SK-N-DZ (cell line): ENCODE results near the gene C6orf136.
"Not testable (repeated sequence)": the region's sequence is repeated elsewhere in the genome, so short reads cannot be mapped to it uniquely, and the experiment has no call there.

Source experiments
- DNase-seq: peaks from one replicate; pipeline ENCODE4 v3.0.0-alpha.2; 2015; ENCODE audit warnings: low spot score

C6orf136 gene

DNA sequence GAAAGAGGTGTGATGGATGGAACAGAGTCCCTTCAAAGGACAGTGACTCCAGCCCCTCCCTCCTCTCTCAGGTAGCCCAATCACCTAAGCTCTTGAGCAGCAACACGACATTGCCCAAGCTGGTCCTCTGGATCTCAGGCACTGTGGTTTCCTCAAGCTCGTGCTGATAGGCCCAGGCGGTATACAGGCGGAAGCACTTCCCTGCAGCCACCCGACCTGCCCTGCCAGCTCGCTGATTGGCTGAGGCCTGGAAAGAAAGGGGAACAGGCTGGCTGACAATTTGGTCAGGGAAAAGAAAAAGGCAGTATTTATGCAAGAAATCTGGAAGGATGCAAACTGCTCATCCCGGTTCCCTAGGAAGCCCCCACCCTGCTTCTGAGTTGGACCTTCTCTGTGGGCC, 9.6 kb downstream of the C6orf136 start:
- no peak for DNase-seq

GRCh38 chr6:30657454-30657853, 10.5 kb downstream of the C6orf136 start:
- DNase-seq: no peak

DNA sequence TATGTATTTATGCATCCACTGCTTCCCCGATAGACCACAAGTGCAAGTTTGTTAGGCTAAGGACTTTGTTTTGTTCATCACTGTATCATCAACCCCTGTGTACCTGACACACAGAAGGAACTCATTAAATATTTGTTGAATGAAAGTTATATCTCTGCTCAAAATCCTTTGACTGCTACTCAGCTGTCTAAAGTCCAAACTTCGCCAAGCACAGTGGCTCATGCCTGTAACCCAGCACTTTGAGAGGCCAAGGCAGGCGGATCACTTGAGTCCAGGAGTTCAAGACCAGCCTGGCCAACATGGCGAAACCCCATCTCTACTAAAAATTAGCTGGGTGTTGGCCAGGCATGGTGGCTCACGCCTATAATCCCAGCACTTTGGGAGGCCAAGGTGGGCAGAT, 11.0 kb downstream of the C6orf136 start:
- not testable (repeated sequence) for DNase-seq

DNA sequence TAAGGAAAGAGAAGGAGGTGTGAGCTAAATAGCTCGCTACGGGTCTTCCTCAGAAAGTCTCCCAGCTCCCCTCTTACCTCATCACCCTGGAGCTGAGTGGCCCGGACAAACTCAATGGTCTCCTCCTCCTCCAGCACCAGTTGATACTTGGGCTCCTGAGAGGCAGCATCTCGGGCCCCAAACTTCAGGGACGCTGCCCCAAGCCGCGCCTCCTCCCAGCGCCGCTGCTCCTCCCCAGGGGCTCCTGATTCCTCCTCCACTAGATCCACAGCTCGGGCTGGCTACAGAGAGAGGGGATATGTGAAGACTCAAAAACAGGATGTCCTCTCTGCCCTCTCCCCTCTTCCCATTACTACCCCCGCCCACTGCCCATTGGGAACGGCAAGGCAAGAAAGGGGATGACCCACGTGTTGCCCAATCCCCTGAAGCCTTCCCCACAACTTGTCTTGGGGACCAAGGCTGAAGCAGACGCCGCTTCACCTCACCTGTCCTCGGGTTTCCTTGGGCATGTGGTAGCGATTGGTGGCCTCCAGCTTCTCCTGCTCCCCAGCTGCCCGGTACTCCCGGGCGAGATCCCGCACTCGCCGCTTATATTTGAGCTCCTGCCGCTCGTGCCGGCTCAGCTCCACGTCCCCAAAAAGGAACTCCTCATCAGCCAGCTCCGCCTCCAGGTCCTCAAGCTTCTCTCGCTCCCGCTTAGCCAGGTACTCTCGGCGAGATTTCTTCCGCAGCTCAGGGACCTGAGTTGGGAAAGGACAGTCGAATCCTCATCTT, 18.2 kb downstream of the C6orf136 start:
- no peak for DNase-seq

- DNase-seq: not testable (repeated sequence)
These were observed 19.4 kb downstream of the C6orf136 start for GRCh38 chr6:30666300-30666699.

DNA sequence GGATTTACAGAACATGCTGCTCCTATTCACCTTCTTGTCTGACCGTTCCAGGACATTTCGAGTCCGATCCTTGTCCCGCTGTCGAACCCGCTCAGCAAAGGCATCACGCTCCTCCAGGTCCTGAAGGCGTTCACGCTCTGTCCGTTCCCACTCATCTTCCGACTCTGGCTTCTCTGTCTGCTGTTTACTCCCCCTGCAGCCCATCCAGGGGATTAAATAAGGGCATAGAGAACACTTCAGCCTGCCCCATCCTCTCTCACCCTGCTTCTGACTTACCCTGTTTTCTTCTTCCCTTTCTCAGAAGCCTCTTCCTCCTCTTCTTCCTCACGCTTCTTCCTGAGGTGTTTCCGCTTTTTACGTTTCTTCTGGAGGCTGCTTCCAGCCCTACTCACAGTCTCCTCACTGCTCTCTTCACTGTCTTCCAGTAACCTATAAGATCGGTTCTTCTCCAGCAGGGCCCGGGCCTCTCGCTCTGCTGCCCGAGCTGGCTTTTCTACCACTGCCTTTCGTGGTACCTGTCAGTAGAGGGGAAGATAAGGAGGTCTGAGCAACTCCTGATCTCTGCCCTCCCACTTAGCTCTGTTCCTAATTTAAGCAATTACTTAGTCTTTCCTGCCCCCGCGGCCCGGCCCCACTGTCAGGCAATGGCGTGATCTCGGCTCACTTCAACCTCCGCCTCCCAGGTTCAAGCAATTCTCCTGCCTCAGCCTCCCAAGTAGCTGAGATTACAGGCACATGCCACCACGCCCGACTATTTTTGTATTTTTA, 24.0 kb downstream of the C6orf136 start:
- no peak for DNase-seq

DNA sequence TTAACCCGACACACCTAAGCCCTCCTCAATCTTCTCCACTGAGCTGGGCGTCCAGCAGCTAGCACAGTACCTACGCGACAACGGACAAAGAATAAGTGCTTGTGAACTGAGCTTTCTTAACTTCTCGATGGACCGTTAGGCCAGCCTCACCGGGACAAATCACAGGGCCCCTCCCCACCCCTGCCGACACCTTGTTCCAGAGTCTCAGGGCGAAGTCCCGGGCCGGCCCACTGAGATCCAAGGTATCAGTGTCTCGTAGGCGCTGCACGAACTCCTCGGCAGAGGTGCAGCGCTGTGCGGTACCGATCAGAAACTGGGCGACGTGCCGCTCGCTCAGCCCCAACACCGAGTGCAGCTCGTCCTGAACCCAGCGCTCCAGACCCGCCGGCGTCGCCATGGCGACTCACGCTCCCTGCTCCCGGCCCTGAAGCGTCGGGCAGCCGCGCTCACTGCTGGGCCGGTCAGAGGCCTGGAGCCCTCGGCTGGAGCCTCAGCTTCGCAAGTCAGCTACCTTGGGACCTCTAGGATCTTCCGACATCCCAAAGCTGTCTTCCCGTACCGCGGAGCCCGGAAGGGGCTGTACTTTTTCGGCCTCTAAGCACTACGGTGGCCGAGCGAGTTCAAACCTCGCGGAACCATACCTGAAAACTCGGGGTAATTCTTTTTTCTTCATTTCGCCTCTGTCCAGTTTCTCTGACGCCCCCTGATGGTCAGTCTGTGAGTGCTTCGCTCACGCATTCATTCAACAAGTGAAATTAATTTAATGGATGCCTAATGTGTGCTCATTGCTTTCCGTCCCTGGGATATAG, 25.7 kb downstream of the C6orf136 start, which contains the start of gene DHX16:
Gene DHX16, minus strand, starts transcription at position 562 of the 809 bp plus-strand sequence. Its CDS starts 165 bp downstream, at position 397.
- DNase-seq: peak; percentile 97

- no peak for DNase-seq
These were observed 29.8 kb downstream of the C6orf136 start for GRCh38 chr6:30676660-30677285.

- DNase-seq: peak; percentile 79
These were observed 32.2 kb downstream of the C6orf136 start for GRCh38 chr6:30678964-30679726.

- DNase-seq: no peak
These were observed 33.0 kb downstream of the C6orf136 start for GRCh38 chr6:30679765-30680535.

DNA sequence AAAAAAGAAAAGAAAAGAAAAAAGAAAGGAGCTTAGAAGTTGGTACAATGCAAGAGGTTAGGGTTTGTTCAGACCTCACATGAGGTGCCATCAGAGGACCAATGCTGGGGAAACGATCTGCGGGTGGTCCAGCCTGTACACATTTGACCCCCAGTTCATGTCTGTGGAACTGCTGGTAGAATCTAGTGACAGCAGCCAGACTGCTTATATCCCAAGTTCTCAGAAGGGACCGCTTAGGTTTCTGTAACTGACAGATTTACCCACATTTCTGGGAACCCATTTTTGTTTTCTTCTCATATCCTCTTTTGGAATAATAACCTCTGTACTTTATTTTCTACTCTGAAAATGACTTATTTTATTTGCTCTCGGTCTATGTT, 34.8 kb downstream of the C6orf136 start:
- DNase-seq: no peak

DNA sequence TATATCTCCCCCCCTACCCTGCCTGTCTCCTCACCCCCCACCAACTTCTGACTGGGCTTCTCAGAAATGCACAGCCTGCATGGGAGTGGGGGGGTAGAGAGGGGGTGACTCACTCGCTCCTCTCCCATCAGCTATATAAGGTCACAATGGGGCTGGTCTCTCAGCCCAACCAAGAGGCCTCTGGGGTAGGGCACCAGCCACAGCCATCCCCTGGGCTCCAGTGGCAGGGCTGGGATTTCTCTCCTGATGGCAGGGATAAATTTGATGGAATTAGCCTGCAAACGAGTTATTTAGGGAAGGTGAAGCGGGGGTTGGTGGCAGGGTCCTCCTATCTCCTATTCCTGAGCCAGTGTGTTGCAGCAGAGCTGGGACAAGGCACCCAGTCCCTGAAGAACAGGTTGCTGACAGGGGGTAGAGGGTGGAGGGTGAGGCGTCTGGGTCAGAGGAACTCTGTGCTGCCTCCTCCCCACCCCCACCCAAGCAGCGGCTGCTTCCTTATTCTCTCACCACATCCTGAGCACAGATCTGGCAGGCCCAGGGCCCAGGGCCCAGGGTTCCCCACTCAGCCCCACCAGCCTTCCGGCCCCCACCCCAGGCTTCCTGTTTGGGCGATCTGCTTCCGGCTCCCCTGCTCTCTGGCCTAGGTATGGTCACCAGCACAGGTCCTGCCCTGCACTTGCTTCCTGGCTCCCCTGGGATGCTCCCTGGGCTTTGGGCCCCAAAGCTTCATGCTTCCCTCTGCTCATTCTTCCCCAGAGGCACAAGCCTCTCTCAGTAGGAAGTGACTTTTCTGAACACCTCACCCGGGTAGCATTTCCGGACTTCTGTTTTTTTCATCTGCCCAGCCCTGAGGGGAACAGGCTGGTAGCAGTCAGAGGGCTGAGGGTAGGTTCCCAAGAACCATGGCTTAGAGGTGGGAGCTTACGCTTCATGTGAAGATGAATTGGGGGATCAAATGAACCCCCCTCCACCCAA, 35.5 kb downstream of the C6orf136 start:
- DNase-seq: no peak

- no peak for DNase-seq
These were observed 36.4 kb downstream of the C6orf136 start for GRCh38 chr6:30683183-30683979.

DNA sequence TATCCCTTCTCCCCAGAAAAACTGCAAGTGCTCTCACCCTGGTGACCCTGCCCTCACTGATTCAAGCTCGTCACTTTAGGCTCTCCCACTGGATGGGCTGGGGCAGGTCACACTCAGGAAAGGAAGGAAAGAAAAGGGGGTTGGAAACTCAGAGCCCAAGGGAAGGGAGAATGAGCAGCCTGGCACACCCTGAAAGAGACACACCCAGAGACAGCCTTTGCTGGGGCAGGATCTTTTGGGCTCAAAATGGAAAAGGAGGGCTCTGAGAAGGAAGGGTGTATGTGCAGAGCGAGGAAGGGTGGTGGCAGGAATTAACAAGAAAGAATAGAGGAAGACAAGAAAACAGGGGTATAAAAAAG, 37.0 kb downstream of the C6orf136 start:
- DNase-seq: no peak

DNA sequence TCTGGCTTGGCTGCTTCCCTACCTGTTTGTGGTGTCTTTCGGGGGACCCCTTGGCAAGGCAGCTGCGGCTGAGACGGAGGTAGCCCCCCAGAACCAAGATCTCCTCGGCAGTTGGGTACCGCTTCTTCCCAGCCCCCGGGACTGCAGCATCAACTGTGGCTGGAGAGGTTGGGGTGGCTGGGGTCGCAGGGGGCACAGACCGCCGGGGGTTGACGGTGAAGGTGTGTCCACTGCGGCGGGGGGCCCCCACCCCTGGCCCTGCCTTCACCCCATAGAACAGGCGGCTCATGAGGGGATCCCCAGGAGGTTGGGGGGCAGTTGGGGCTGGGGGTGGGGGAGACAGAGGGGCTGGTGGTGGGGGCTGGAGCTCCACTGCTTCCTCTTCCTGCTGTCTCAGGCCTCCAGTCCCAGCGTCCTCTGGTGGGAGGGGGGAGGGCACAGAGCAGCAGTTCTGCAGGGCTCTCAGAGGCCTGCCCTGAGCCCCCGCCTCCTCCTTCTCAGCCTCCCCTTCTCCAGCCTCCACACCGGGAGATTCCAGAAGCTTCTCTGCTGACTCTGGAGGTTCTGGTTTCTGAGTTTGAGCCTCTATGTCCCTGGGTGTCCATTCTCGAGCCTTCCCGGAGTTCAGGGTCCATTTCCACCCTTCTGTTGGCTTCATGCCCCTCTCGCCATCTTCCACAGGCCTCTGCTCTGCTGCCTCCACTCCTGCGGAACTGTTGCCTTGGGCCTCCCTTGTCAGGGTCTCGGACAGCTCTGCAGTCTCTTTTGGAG, 37.6 kb downstream of the C6orf136 start:
- no peak for DNase-seq

GRCh38 chr6:30685157-30686008, 38.5 kb downstream of the C6orf136 start:
- no peak for DNase-seq
